Measurements from ENCODE around the gene VCAN.
A peak's percentile ranks its signal among the peaks of the same experiment; 100 is the strongest.

The VCAN gene

GRCh38 chr5:83473346-83474160, 2.0 kb downstream of the VCAN start:
- peak; percentile 77 to 83 for DNase-seq
- TF ChIP-seq GATA1 (IDR thresholded peaks at IDR 0.05; ENCODE audit: low read depth, low read length): no peak
- no peak for TF ChIP-seq POLR2A (IDR thresholded peaks at IDR 0.05; ENCODE audit: low read length)

GRCh38 chr5:83474161-83474796, 2.7 kb downstream of the VCAN start:
- DNase-seq: peak; percentile 68 to 77
- TF ChIP-seq POLR2A (IDR thresholded peaks at IDR 0.05; ENCODE audit: low read length) (no peak), GATA1 (IDR thresholded peaks at IDR 0.05; ENCODE audit: low read depth, low read length) (no peak)

GRCh38 chr5:83474991-83475390, 3.4 kb downstream of the VCAN start:
- TF ChIP-seq GATA1 (IDR thresholded peaks at IDR 0.05; ENCODE audit: low read depth, low read length): no peak
- no peak for TF ChIP-seq POLR2A (IDR thresholded peaks at IDR 0.05; ENCODE audit: low read length)
- no peak for DNase-seq

GRCh38 chr5:83475391-83475863, 3.9 kb downstream of the VCAN start:
- TF ChIP-seq GATA1 (IDR thresholded peaks at IDR 0.05; ENCODE audit: low read depth, low read length) (no peak), POLR2A (IDR thresholded peaks at IDR 0.05; ENCODE audit: low read length) (no peak)
- DNase-seq: no peak

- no peak for DNase-seq
- no peak for TF ChIP-seq POLR2A (IDR thresholded peaks at IDR 0.05; ENCODE audit: low read length)
Observed at GRCh38 chr5:83475935-83476814, 4.6 kb downstream of the VCAN start.

- DNase-seq: no peak
- TF ChIP-seq POLR2A (IDR thresholded peaks at IDR 0.05; ENCODE audit: low read length): no peak
- no peak for TF ChIP-seq GATA1 (IDR thresholded peaks at IDR 0.05; ENCODE audit: low read depth, low read length)
Observed at GRCh38 chr5:83482961-83483360, 11.4 kb downstream of the VCAN start.

- TF ChIP-seq GATA1 (IDR thresholded peaks at IDR 0.05; ENCODE audit: low read depth, low read length): no peak
- TF ChIP-seq POLR2A (IDR thresholded peaks at IDR 0.05; ENCODE audit: low read length): no peak
- no peak for DNase-seq
Observed at GRCh38 chr5:83484294-83484693, 12.8 kb downstream of the VCAN start.

GRCh38 chr5:83485842-83486241, 14.3 kb downstream of the VCAN start:
- no peak for DNase-seq
- TF ChIP-seq POLR2A (IDR thresholded peaks at IDR 0.05; ENCODE audit: low read length) (no peak), GATA1 (IDR thresholded peaks at IDR 0.05; ENCODE audit: low read depth, low read length) (no peak)

GRCh38 chr5:83487155-83487554, 15.6 kb downstream of the VCAN start:
- TF ChIP-seq GATA1 (IDR thresholded peaks at IDR 0.05; ENCODE audit: low read depth, low read length) (no peak), POLR2A (IDR thresholded peaks at IDR 0.05; ENCODE audit: low read length) (no peak)
- no peak for DNase-seq

GRCh38 chr5:83488271-83488670, 16.7 kb downstream of the VCAN start:
- TF ChIP-seq POLR2A (IDR thresholded peaks at IDR 0.05; ENCODE audit: low read length): no peak
- no peak for TF ChIP-seq GATA1 (IDR thresholded peaks at IDR 0.05; ENCODE audit: low read depth, low read length)
- no peak for DNase-seq

- no peak for DNase-seq
- TF ChIP-seq POLR2A (IDR thresholded peaks at IDR 0.05; ENCODE audit: low read length) (no peak), GATA1 (IDR thresholded peaks at IDR 0.05; ENCODE audit: low read depth, low read length) (no peak)
Observed at GRCh38 chr5:83488821-83489220, 17.3 kb downstream of the VCAN start.

- no peak for TF ChIP-seq POLR2A (IDR thresholded peaks at IDR 0.05; ENCODE audit: low read length)
- no peak for TF ChIP-seq GATA1 (IDR thresholded peaks at IDR 0.05; ENCODE audit: low read depth, low read length)
- DNase-seq: no peak
Observed at GRCh38 chr5:83490203-83490602, 18.7 kb downstream of the VCAN start.

GRCh38 chr5:83492331-83492730, 20.8 kb downstream of the VCAN start:
- no peak for DNase-seq

GRCh38 chr5:83493644-83494043, 22.1 kb downstream of the VCAN start:
- TF ChIP-seq POLR2A (IDR thresholded peaks at IDR 0.05; ENCODE audit: low read length) (no peak), GATA1 (IDR thresholded peaks at IDR 0.05; ENCODE audit: low read depth, low read length) (no peak)
- DNase-seq: no peak

More at GRCh38 chr5:83492331-83492730, 20.8 kb downstream of the VCAN start:
- no peak for TF ChIP-seq POLR2A (IDR thresholded peaks at IDR 0.05; ENCODE audit: low read length)
- TF ChIP-seq GATA1 (IDR thresholded peaks at IDR 0.05; ENCODE audit: low read depth, low read length): no peak

Measured in erythroblast (primary cell).